ENCODE data around the gene PLCH2.

Gene PLCH2

GRCh38 chr1:2494323-2494693 is 18.2 kb downstream of the PLCH2 start:
- Histone ChIP-seq H4K8ac (ENCODE audit: low read depth, low read length) (no peak overlapping the region), H3K4me1 (ENCODE audit: control insufficient read depth, low read depth, low read length) (no peaks in the 10 kb centered on the region), H3K27me3 (ENCODE audit: insufficient read depth, low read length, poor library complexity) (no peaks in the 10 kb centered on the region), H2BK15ac (replicated peaks; ENCODE audit: low read depth) (no peak overlapping the region), H3K4ac (ENCODE audit: low read depth, low read length) (no peak overlapping the region), H3K27ac (ENCODE audit: low read depth, low read length) (no peak overlapping the region), H3K4me3 (ENCODE audit: low read length) (no peak overlapping the region), H2BK120ac (ENCODE audit: low read depth, low read length) (no peak overlapping the region), H3K18ac (ENCODE audit: low read length) (no peak overlapping the region), H3K23ac (ENCODE audit: low read length) (no peak overlapping the region), H3K4me2 (ENCODE audit: low read length) (no peak overlapping the region), H3K9ac (ENCODE audit: low read length) (no peak overlapping the region), H3K79me1 (ENCODE audit: low read length) (no peaks in the 10 kb centered on the region), H3K79me2 (ENCODE audit: control insufficient read depth, insufficient read depth, low read length) (no peaks in the 10 kb centered on the region), H2AK5ac (ENCODE audit: low read length) (no peak overlapping the region), H3K56ac (ENCODE audit: low read length) (no peak overlapping the region), H4K5ac (ENCODE audit: low read length) (no peak overlapping the region), H3K36me3 (ENCODE audit: control insufficient read depth, insufficient read depth, low read length) (no peaks in the 10 kb centered on the region), H2BK5ac (ENCODE audit: low read length) (no peak overlapping the region)
- DNase-seq = no peak
- WGBS (ENCODE audit: extremely low coverage, insufficient coverage, low lambda C conversion rate) = no CpG with 5 or more reads among the region's 19 CpGs

- no peaks in the 10 kb centered on the region for H3K4me1 ChIP-seq (ENCODE audit: control insufficient read depth, low read depth, low read length)
- H2BK120ac ChIP-seq (ENCODE audit: low read depth, low read length) = no peak overlapping the region
- H2AK5ac ChIP-seq (ENCODE audit: low read length) = no peak overlapping the region
- no peaks in the 10 kb centered on the region for H3K36me3 ChIP-seq (ENCODE audit: control insufficient read depth, insufficient read depth, low read length)
- no peaks in the 10 kb centered on the region for H3K27me3 ChIP-seq (ENCODE audit: insufficient read depth, low read length, poor library complexity)
- no peak overlapping the region for H3K56ac ChIP-seq (ENCODE audit: low read length)
- H3K4me3 ChIP-seq (ENCODE audit: low read length) = no peak overlapping the region
- no peak overlapping the region for H2BK15ac ChIP-seq (replicated peaks; ENCODE audit: low read depth)
- no peak overlapping the region for H3K9ac ChIP-seq (ENCODE audit: low read length)
- no peaks in the 10 kb centered on the region for H3K79me2 ChIP-seq (ENCODE audit: control insufficient read depth, insufficient read depth, low read length)
- H3K4ac ChIP-seq (ENCODE audit: low read depth, low read length) = no peak overlapping the region
- no peak overlapping the region for H2BK5ac ChIP-seq (ENCODE audit: low read length)
- no peak for DNase-seq
- H3K18ac ChIP-seq (ENCODE audit: low read length) = no peak overlapping the region
- no peak overlapping the region for H3K23ac ChIP-seq (ENCODE audit: low read length)
- no peak overlapping the region for H3K4me2 ChIP-seq (ENCODE audit: low read length)
- H4K8ac ChIP-seq (ENCODE audit: low read depth, low read length) = no peak overlapping the region
- no peak overlapping the region for H4K5ac ChIP-seq (ENCODE audit: low read length)
- no CpG with 5 or more reads among the region's 12 CpGs for WGBS (ENCODE audit: extremely low coverage, insufficient coverage, low lambda C conversion rate)
- no peak overlapping the region for H3K27ac ChIP-seq (ENCODE audit: low read depth, low read length)
- H3K79me1 ChIP-seq (ENCODE audit: low read length) = no peaks in the 10 kb centered on the region
Observed at GRCh38 chr1:2495026-2495425, 18.9 kb downstream of the PLCH2 start.

- H2BK15ac ChIP-seq (replicated peaks; ENCODE audit: low read depth) = no peak overlapping the region
- no peak overlapping the region for H3K18ac ChIP-seq (ENCODE audit: low read length)
- no peak overlapping the region for H4K5ac ChIP-seq (ENCODE audit: low read length)
- no peaks in the 10 kb centered on the region for H3K36me3 ChIP-seq (ENCODE audit: control insufficient read depth, insufficient read depth, low read length)
- H3K4ac ChIP-seq (ENCODE audit: low read depth, low read length) = no peak overlapping the region
- WGBS (ENCODE audit: extremely low coverage, insufficient coverage, low lambda C conversion rate) = no CpG with 5 or more reads among the region's 12 CpGs
- H2AK5ac ChIP-seq (ENCODE audit: low read length) = no peak overlapping the region
- H3K79me1 ChIP-seq (ENCODE audit: low read length) = no peaks in the 10 kb centered on the region
- no peaks in the 10 kb centered on the region for H3K4me1 ChIP-seq (ENCODE audit: control insufficient read depth, low read depth, low read length)
- no peak overlapping the region for H3K4me3 ChIP-seq (ENCODE audit: low read length)
- no peaks in the 10 kb centered on the region for H3K79me2 ChIP-seq (ENCODE audit: control insufficient read depth, insufficient read depth, low read length)
- H3K27ac ChIP-seq (ENCODE audit: low read depth, low read length) = no peak overlapping the region
- no peak overlapping the region for H3K23ac ChIP-seq (ENCODE audit: low read length)
- H2BK120ac ChIP-seq (ENCODE audit: low read depth, low read length) = no peak overlapping the region
- no peak overlapping the region for H4K8ac ChIP-seq (ENCODE audit: low read depth, low read length)
- no peaks in the 10 kb centered on the region for H3K27me3 ChIP-seq (ENCODE audit: insufficient read depth, low read length, poor library complexity)
- H3K9ac ChIP-seq (ENCODE audit: low read length) = no peak overlapping the region
- no peak overlapping the region for H3K4me2 ChIP-seq (ENCODE audit: low read length)
- H3K56ac ChIP-seq (ENCODE audit: low read length) = no peak overlapping the region
- no peak for DNase-seq
- H2BK5ac ChIP-seq (ENCODE audit: low read length) = no peak overlapping the region
Observed at GRCh38 chr1:2495546-2495945, 19.5 kb downstream of the PLCH2 start.

GRCh38 chr1:2496087-2496622 is 20.1 kb downstream of the PLCH2 start:
- no peak overlapping the region for H3K23ac ChIP-seq (ENCODE audit: low read length)
- H3K36me3 ChIP-seq (ENCODE audit: control insufficient read depth, insufficient read depth, low read length) = no peaks in the 10 kb centered on the region
- no peak overlapping the region for H2BK120ac ChIP-seq (ENCODE audit: low read depth, low read length)
- H3K4me1 ChIP-seq (ENCODE audit: control insufficient read depth, low read depth, low read length) = no peaks in the 10 kb centered on the region
- H3K4ac ChIP-seq (ENCODE audit: low read depth, low read length) = no peak overlapping the region
- H3K79me2 ChIP-seq (ENCODE audit: control insufficient read depth, insufficient read depth, low read length) = no peaks in the 10 kb centered on the region
- WGBS (ENCODE audit: extremely low coverage, insufficient coverage, low lambda C conversion rate) = no CpG with 5 or more reads among the region's 28 CpGs
- no peak overlapping the region for H3K56ac ChIP-seq (ENCODE audit: low read length)
- no peak overlapping the region for H2BK15ac ChIP-seq (replicated peaks; ENCODE audit: low read depth)
- H4K8ac ChIP-seq (ENCODE audit: low read depth, low read length) = no peak overlapping the region
- H3K4me2 ChIP-seq (ENCODE audit: low read length) = no peak overlapping the region
- no peak overlapping the region for H3K4me3 ChIP-seq (ENCODE audit: low read length)
- H3K27ac ChIP-seq (ENCODE audit: low read depth, low read length) = no peak overlapping the region
- no peaks in the 10 kb centered on the region for H3K27me3 ChIP-seq (ENCODE audit: insufficient read depth, low read length, poor library complexity)
- DNase-seq = no peak
- H3K79me1 ChIP-seq (ENCODE audit: low read length) = no peaks in the 10 kb centered on the region
- no peak overlapping the region for H3K9ac ChIP-seq (ENCODE audit: low read length)
- no peak overlapping the region for H3K18ac ChIP-seq (ENCODE audit: low read length)
- no peak overlapping the region for H2BK5ac ChIP-seq (ENCODE audit: low read length)
- no peak overlapping the region for H4K5ac ChIP-seq (ENCODE audit: low read length)
- H2AK5ac ChIP-seq (ENCODE audit: low read length) = no peak overlapping the region

- no peak overlapping the region for H3K18ac ChIP-seq (ENCODE audit: low read length)
- no peak overlapping the region for H3K9ac ChIP-seq (ENCODE audit: low read length)
- no peaks in the 10 kb centered on the region for H3K79me2 ChIP-seq (ENCODE audit: control insufficient read depth, insufficient read depth, low read length)
- no peak overlapping the region for H4K5ac ChIP-seq (ENCODE audit: low read length)
- H4K8ac ChIP-seq (ENCODE audit: low read depth, low read length) = no peak overlapping the region
- H2BK15ac ChIP-seq (replicated peaks; ENCODE audit: low read depth) = no peak overlapping the region
- H3K4me1 ChIP-seq (ENCODE audit: control insufficient read depth, low read depth, low read length) = no peaks in the 10 kb centered on the region
- no peaks in the 10 kb centered on the region for H3K79me1 ChIP-seq (ENCODE audit: low read length)
- no peaks in the 10 kb centered on the region for H3K36me3 ChIP-seq (ENCODE audit: control insufficient read depth, insufficient read depth, low read length)
- no peak overlapping the region for H3K23ac ChIP-seq (ENCODE audit: low read length)
- H3K27me3 ChIP-seq (ENCODE audit: insufficient read depth, low read length, poor library complexity) = no peaks in the 10 kb centered on the region
- DNase-seq = no peak
- H3K4me2 ChIP-seq (ENCODE audit: low read length) = no peak overlapping the region
- no peak overlapping the region for H3K4ac ChIP-seq (ENCODE audit: low read depth, low read length)
- no peak overlapping the region for H3K56ac ChIP-seq (ENCODE audit: low read length)
- no peak overlapping the region for H3K4me3 ChIP-seq (ENCODE audit: low read length)
- WGBS (ENCODE audit: extremely low coverage, insufficient coverage, low lambda C conversion rate) = no CpG with 5 or more reads among the region's 26 CpGs
- H2BK120ac ChIP-seq (ENCODE audit: low read depth, low read length) = no peak overlapping the region
- no peak overlapping the region for H3K27ac ChIP-seq (ENCODE audit: low read depth, low read length)
- H2BK5ac ChIP-seq (ENCODE audit: low read length) = no peak overlapping the region
- no peak overlapping the region for H2AK5ac ChIP-seq (ENCODE audit: low read length)
Observed at GRCh38 chr1:2496746-2497145, 20.7 kb downstream of the PLCH2 start.

GRCh38 chr1:2497891-2498290 is 21.8 kb downstream of the PLCH2 start:
- Histone ChIP-seq H3K23ac (ENCODE audit: low read length) (no peak overlapping the region), H3K4me2 (ENCODE audit: low read length) (no peak overlapping the region), H3K79me1 (ENCODE audit: low read length) (no peaks in the 10 kb centered on the region), H3K36me3 (ENCODE audit: control insufficient read depth, insufficient read depth, low read length) (no peaks in the 10 kb centered on the region), H3K56ac (ENCODE audit: low read length) (no peak overlapping the region), H3K4me1 (ENCODE audit: control insufficient read depth, low read depth, low read length) (no peaks in the 10 kb centered on the region), H4K8ac (ENCODE audit: low read depth, low read length) (no peak overlapping the region), H2BK15ac (replicated peaks; ENCODE audit: low read depth) (no peak overlapping the region), H3K79me2 (ENCODE audit: control insufficient read depth, insufficient read depth, low read length) (no peaks in the 10 kb centered on the region), H3K4me3 (ENCODE audit: low read length) (no peak overlapping the region), H2AK5ac (ENCODE audit: low read length) (no peak overlapping the region), H4K5ac (ENCODE audit: low read length) (no peak overlapping the region), H3K27ac (ENCODE audit: low read depth, low read length) (no peak overlapping the region), H3K18ac (ENCODE audit: low read length) (no peak overlapping the region), H3K9ac (ENCODE audit: low read length) (no peak overlapping the region), H2BK120ac (ENCODE audit: low read depth, low read length) (no peak overlapping the region), H3K4ac (ENCODE audit: low read depth, low read length) (no peak overlapping the region), H2BK5ac (ENCODE audit: low read length) (no peak overlapping the region), H3K27me3 (ENCODE audit: insufficient read depth, low read length, poor library complexity) (no peaks in the 10 kb centered on the region)
- WGBS (ENCODE audit: extremely low coverage, insufficient coverage, low lambda C conversion rate) = no CpG with 5 or more reads among the region's 4 CpGs
- DNase-seq = no peak
